NK-92 treated with Interleukin-12 subunit alpha and Interleukin-12 subunit beta, amount 100 ng/mL, for 24 hours (cell line): Measurements from ENCODE around the gene FIGN.

Experiments used
- DNase-seq: peaks from one replicate; lab custom pipeline; 2025; lab: John Stamatoyannopoulos, UW

Gene FIGN

GRCh38 chr2:163662141-163662780, 73.5 kb downstream of the FIGN start:
- DNase-seq = no peak

- no peak for DNase-seq
Measured at GRCh38 chr2:163659224-163659623, 76.6 kb downstream of the FIGN start.

- DNase-seq = no peak
Measured at GRCh38 chr2:163658556-163658955, 77.3 kb downstream of the FIGN start.

- DNase-seq = no peak
Measured at GRCh38 chr2:163657281-163657656, 78.5 kb downstream of the FIGN start.

- DNase-seq = no peak
Measured at GRCh38 chr2:163656622-163657280, 79.1 kb downstream of the FIGN start.

- no peak for DNase-seq
Measured at GRCh38 chr2:163655667-163656066, 80.1 kb downstream of the FIGN start.

GRCh38 chr2:163652751-163653150, 83.1 kb downstream of the FIGN start:
- DNase-seq = no peak

GRCh38 chr2:163649080-163649479, 86.7 kb downstream of the FIGN start:
- DNase-seq = no peak

- no peak for DNase-seq
Measured at GRCh38 chr2:163647300-163647699, 88.5 kb downstream of the FIGN start.

GRCh38 chr2:163646687-163647086, 89.1 kb downstream of the FIGN start:
- DNase-seq = no peak

GRCh38 chr2:163644238-163644637, 91.6 kb downstream of the FIGN start:
- DNase-seq = no peak

- no peak for DNase-seq
Measured at GRCh38 chr2:163641986-163642385, 93.8 kb downstream of the FIGN start.

GRCh38 chr2:163640542-163641193, 95.1 kb downstream of the FIGN start:
- no peak for DNase-seq

- DNase-seq = no peak
Measured at GRCh38 chr2:163637871-163638270, 97.9 kb downstream of the FIGN start.

GRCh38 chr2:163633291-163633690, 102.5 kb downstream of the FIGN start:
- DNase-seq = no peak

- no peak for DNase-seq
Measured at GRCh38 chr2:163630836-163631235, 105.0 kb downstream of the FIGN start.

- no peak for DNase-seq
Measured at GRCh38 chr2:163626639-163627109, 109.1 kb downstream of the FIGN start.

GRCh38 chr2:163626208-163626607, 109.6 kb downstream of the FIGN start:
- no peak for DNase-seq

- DNase-seq = no peak
Measured at GRCh38 chr2:163625632-163626031, 110.2 kb downstream of the FIGN start.

GRCh38 chr2:163621445-163622004, 114.3 kb downstream of the FIGN start:
- DNase-seq = no peak

GRCh38 chr2:163617517-163617916, 118.3 kb downstream of the FIGN start:
- no peak for DNase-seq

GRCh38 chr2:163613266-163613731, 122.5 kb downstream of the FIGN start:
- DNase-seq = no peak

GRCh38 chr2:163612332-163612731, 123.5 kb downstream of the FIGN start:
- no peak for DNase-seq
